HG03097 (cell line): ENCODE data around the gene ARMC9.
"Not testable (repeated sequence)": the region's sequence is repeated elsewhere in the genome, so short reads cannot be mapped to it uniquely, and the experiment has no call there.

Experiments
- ATAC-seq: cut with Tn5 transposase; IDR thresholded peaks from one replicate; pipeline ENCODE4 v1.9.1; 2021; ENCODE audit not compliant: unreplicated experiment, low FRiP score

Gene ARMC9, protein sequence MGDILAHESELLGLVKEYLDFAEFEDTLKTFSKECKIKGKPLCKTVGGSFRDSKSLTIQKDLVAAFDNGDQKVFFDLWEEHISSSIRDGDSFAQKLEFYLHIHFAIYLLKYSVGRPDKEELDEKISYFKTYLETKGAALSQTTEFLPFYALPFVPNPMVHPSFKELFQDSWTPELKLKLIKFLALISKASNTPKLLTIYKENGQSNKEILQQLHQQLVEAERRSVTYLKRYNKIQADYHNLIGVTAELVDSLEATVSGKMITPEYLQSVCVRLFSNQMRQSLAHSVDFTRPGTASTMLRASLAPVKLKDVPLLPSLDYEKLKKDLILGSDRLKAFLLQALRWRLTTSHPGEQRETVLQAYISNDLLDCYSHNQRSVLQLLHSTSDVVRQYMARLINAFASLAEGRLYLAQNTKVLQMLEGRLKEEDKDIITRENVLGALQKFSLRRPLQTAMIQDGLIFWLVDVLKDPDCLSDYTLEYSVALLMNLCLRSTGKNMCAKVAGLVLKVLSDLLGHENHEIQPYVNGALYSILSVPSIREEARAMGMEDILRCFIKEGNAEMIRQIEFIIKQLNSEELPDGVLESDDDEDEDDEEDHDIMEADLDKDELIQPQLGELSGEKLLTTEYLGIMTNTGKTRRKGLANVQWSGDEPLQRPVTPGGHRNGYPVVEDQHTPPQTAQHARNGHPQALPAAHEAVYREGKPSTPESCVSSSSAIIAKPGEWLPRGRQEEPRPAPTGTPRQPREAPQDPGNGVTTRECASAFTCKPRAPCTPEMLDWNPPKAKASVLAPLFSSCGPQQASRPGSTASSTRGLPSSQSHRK

DNA sequence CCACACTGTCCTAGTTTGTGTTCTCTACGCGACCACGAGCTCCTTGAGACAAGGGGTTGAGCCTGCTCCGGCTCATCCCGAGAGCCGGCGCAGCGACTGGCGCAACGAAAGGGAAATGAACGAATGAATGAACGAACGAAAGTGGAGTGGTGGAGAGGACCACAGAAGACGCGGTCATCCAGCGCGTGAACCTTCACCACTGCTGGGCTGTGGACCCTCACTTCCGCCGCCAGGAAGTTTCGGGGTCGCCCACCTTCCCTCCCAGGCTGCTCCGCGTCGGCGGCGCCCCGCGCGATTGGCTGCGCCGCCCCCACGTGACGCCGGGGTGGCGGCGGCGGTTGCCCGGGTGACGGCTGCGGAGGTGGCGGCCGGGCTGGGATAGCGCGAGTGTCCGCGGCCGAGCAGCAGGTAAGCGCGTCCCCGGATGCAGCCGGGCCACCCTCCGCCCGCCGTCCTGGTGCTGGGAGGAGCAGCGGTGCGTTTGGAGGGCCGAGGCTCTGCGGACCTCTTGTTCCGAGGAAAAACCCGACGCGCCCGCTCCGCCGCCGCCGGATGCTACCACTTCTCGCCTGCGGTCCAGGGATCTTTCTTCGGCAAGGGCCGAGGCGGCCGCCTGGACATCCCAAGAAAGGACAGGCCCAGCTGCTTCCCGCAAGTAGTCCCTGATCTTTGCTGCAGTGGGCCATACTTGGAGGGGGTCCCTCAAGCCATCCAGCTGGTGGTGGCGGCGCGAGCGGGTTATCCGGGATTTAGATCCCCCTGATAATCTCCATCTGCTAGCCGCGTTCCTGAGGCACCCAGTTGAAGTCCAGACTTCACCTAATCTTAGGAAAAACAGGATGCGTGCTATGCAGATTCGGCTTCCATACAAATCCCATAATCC is at the start of gene ARMC9:
TSS of gene ARMC9 (plus strand) at position 341 of the 883 bp plus-strand sequence. CDS start 7,608 bp downstream, outside the sequence.
- peak; percentile 91 for ATAC-seq

DNA sequence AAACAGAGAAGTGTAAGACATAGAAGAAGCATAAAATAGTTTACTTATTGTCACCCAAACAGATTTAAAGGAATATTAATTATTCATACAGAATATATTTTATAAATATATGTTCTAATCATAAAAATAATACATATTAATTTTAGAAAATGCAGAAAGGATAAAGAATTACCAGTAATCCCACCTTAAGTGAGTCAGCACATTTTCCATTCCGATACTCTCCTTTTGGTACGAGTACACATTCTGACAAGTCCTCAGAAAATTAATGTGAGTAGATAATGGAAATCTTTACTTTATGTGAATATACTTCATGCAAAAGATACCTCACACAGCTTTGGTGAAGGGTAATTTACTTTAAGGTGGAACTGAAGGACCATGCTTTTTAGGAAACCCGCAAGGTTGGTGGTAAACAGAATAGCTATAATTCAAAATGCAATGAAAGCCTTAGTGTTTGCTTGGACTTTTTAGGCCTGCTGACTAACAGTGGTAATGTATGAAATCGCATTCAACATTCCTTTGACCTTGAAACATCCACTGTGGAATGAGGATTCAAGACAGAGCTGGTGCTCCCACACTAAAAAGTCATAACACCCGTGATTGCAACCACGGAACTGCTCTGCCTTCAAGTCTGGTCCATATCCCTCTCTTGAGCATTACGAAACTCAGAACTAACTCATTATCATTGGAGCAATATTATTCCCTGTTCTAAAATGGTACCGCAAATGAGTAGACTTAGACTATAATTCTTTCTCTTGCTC is 45.5 kb upstream of the ARMC9 start:
- no peak for ATAC-seq

DNA sequence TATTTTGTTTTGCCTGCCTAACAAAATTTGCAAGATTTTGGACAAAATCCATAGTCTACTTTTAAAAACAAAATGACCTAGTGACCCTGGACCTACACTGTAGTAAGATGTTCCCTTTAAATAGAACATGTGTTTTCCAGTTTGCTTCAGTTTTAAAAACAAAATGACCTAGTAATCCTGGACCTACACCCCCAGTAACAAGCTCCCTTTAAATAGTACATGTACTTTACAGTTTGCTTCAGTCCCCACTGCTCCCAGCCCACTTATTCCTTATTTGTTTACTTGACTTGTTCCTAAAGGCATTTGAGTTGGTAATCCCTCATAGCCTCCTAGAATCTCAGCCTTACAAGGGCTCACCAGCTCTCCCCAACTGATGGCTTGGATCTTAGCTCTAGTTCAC is 39.1 kb upstream of the ARMC9 start:
- ATAC-seq: no peak

DNA sequence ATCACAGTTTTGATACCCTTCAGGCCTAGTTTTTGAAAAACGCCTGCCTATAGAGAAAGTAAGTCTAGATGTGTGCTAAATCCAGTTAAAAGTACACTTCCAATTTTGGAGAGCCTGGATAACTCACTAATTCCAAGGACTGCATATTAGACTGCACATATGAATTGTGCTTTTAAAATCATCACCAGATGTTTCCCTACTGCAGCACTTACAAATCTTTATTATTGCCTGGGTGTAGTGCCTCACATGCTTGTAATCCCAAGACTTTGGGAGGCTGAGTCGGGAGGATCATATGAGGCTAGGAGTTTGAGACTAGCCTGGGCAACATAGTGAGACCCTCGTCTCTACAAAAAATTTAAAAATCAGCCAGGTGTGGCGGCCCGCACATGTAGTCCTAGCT is 37.7 kb upstream of the ARMC9 start:
- ATAC-seq: no peak

DNA sequence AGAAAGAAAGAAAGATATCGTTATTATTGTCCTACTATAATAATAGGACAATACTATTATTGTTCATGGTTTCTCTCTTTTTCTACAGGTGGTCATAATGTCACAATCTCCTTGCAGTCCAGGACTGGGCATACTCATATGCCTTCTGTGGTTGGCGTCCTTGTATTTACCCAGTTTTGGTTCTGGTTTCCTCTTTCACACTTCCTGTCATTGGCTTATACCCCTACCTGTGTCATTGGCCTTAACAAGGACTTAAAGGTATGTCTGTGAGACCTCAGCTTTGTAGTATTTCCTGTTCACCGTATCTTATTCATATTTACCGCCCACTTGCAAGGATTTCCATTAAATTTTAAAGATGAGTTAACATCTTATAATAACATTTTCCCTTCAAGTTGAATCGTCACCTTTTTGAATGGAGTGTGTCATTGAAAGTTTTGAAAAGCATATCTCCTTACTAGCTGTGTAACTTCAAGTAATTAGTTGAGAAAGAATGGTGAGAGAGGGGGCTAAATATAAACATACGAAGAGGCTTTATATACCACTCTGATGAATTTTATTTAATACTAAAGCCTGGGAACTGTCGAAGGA is 37.1 kb upstream of the ARMC9 start:
- no peak for ATAC-seq

DNA sequence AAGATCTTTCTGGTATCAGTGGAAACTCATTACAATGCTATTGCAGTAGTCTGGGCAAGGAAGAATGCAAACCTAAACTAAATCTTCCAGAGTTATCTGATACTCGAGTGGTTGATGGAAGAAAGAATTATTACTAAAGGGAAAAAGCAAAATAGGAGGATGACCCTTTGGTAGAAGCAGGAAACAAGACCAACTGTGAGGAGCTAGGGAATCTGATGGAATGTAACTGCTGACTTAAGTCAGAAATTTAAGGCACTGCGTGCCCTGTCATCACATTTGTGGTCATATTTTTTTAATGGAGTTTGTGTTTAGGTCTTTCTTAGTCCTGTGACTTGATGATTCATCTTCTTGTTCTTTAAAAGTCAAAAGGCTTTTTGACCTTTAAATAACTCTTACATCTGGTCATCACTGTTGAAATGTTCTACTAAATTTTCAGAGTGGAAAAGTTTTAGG is 36.5 kb upstream of the ARMC9 start:
- no peak for ATAC-seq

DNA sequence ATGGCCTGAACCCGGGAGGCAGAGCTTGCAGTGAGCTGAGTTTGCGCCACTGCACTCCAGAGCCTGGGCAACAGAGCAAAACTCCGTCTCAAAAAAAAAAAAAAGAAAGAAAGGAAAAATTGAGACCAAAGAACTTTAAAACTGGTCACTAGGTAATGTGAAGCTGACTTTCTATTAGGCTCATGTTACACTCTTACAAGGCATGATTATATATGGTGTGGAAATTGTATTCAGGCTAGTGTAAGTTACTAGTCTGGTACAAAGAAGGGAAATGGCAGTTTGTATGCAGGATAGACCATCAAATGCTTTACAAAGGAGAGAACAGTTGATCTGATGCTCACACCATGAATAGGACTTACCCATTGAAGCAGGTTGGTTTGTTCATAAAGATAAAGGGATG is 35.4 kb upstream of the ARMC9 start:
- no peak for ATAC-seq

DNA sequence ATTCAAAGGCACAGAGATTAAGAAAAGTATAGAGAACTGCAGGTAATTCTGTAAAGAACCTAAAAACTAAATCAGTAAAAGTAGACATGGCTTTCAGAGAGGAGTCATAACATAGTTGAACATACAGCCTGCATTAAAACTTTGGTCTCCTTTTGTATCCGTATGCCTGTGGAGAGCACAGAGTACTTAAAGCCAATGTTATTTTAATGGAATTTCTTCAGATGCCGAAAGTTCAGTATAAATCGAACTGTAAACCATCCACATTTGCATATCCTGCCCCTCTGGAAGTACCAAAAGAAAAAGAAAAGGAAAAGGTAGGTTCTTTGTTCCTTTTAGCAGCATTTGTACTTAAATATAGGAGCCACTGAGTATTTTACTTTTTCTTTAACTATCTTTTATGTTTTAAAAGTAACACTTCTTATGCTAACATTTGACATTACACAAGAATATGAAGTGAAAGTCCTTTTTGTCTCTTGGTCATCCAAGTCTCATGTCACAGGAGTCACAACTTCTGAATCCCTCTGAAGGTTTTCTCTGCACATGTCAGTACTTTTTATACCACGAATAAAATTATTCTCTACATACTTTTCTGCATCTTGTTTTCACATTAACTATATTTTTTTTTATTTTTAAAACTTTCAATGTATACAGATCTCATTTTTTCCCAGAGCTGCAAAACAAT is 34.9 kb upstream of the ARMC9 start:
- no peak for ATAC-seq

DNA sequence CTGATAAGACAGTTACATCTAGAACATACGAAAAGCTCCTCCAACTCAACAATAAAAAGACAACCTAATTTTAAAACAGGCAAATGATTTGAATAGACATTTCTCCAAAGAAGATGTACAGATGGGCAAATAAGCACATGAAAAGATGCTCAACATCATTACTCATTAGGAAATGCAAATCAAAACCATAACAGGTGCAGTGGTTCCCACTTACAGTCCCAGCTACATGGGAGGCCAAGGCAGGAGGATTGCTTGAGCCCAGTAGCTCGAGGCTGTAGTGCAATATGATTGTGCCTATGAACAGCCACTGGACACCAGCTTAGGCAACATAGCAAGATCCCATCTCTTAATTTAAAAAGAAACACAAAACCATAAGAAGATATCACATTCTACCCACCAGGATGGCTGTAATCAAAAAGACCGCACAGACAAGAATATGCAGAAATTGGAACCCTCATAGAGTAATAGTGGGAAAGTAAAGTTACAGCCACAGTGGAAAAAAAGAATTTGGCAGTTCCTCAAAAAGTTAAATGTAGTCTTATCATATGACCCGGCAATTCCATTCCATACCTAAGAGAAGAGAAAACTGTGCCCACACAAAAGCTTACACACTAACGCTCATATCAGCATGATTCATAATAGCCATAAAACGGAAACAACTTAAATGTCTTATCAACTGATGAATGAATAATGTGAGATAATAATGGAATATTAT is 30.5 kb upstream of the ARMC9 start:
- ATAC-seq: no peak

DNA sequence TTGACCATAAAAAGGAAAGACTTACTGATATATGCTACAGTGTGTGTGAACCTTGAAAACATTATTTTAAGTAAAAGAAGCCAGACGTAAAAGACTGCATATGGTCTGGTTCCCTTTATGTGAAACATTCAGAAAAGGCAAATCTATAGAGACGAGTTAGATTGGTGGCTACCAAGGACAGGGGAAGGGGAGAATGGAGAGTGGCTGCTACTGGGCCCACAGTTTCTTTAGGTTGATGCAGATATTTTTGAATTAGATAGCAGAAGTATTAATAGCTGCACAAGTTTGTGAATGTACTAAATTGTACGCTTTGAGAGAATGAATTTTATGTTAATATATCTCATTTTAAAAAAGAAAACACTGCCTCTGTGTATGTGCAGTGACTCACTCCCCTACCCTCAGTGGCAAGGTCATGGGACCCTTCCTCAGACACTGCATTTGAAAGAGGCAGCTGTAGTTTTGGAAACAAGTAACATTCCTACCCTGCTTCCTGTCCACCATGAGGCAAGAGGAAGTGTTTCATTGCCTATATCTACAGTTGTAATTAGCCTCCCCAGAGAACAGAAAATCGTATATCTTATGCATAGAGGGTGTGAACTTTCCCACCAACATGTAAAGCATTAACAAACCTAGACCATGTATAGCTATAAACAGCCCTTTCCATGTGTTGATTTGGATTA is 29.8 kb upstream of the ARMC9 start:
- no peak for ATAC-seq

DNA sequence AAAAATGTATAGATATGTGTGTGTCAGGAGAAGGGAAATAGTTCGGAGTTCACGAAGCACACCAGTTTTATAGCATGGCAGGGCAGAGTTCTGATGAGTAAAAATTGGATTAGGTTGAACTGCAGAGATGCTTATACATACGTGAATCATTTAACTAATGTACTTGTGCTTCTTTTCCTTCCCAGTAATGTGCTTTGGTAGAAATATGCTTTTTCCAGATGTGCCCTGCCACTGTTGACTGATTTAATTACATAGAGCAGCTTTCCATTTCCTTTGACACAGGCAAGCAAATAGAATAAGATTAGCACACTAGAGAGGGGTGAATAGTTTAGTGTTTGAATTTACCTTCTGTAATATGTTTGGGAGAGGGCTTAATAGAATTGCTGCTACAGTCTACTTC is 28.9 kb upstream of the ARMC9 start:
- ATAC-seq: no peak

DNA sequence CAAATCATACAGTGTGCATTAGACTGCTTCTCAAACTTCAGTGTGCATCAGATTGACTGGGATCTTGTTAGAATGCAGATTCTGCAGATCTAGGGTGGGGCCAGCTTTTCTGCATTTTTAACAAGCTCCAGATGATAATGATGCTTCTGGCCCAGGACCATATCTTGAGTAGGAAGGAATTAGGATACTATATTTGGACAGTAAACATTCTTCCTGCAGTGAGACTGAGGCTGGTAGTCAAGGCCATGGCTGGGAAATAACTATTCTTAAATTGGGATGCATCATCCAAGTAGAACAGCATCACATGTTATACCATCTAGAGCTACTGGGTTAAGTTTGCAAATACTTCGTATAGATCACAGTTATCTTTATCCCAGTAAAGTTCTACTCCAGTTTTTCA is 28.4 kb upstream of the ARMC9 start:
- no peak for ATAC-seq

DNA sequence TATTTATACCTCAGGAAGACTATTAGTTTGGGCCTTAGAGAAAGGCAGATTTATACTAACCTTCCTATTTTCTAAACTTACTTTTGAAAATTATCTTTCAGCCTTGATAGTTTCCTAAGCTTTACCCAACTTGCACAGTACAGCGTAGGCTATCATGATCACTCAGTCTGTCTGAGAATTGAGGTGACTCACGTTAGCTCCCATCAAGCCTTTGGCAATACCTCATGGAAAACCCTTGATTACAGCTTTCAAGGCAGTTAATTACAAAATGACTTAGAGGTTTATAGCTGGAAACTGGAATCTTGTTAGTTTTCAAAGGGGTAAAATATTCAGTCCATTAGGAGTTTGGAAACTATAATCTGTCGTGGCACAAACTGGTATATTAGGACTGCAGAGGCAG is 26.4 kb upstream of the ARMC9 start:
- no peak for ATAC-seq

DNA sequence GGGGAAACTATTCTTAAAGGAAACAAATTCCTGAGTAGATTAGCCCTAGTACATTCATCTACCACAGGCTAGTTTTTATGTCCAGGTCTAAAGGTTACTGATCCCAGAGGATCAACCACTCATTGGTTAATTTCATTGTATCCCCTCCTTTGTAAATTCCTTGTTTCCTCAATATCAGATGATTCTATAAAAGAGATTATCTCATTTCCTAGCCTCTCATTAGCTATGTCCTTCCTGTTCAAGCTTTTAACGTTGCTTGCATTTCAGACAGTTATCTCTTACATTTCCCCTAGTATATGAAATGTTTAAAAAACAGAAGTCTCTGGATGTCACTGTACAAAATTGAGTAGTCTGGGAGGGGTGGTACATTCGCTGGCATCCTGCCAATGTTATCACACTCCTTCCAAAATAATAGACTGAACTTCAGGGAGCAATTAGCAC is 24.2 kb upstream of the ARMC9 start:
- no peak for ATAC-seq

DNA sequence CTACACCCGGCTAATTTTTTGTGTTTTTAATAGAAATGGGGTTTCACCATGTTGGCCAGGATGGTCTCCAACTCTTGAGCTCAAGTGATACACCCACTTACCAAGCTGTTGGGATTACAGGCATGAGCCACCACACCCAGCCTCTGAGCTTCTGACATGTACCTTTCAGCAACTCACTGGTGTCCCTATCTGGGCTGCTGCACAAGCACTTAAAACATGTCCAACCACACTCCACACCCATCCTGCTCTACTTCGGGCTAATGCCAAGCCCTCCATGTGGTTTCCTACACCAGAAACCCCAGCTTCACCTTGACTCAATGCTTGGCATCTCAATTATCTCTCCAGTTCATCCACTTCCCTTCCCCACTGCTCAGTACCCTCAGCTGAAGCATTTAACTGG is 22.4 kb upstream of the ARMC9 start:
- no peak for ATAC-seq

DNA sequence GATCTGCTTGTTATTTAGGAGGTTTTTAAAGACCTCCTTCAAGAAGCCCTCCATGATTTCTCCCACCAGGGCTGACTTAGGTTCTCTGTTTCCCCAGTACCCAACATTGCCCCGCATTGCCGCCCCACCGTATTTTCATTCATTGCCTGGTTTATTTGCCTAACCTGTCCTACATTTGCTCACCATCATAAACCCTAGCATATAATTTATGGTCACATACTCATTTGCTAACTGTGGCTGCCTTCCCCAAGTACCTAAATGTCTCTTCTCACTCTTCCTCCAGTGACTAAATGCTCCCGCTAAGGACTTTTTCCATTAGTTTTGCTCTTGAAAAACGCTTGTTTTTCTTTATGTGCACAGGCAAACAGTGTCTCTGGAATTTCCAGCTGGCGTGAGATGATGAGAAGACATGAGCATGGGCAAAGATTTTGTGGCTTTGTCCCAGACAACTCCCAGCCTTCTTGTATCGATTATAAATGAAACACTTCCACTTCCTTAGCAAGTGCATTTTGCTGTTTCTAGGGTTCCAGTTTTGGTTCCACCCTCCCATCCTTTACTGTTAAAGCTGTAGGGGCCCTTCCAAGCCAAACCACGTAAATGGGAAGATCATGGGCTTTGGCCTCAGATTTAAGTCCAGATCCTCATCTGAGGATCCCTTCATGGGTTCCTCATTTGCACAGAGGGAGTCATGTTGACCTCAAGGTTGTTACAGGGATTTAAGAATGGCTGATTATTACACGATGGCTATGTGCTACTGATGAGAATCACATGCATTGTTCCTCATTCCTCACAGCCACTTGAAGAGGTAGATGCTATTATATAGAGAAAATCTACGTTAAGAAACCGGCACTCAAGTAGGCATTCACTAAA is 21.0 kb upstream of the ARMC9 start:
- no peak for ATAC-seq

DNA sequence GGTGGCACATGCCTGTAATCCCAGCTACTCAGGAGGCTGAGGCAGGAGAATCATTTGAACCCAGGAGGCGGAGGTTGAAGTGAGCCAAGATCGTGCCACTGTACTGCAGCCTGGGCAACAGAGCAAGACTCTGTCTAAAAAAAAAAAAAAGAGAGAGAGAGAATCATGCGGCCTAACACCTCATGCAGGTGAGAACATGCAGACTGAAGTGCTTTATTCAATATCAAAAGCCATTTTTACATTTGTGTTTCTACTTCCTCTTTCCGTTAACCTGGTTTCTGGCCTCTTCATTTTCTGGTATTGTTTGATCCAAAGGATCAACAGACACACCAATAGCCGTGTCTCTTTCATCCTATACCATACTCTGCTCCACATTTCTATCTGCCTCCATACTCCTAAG is 19.6 kb upstream of the ARMC9 start:
- not testable (repeated sequence) for ATAC-seq
